Measurements from ENCODE around the gene NEIL1. TPM values are rescaled to one million over a fixed set of nuclear protein-coding genes. Genes with fewer than 3 reads are reported as not detected.

Gene NEIL1
- total and polyA plus RNA-seq, 2 donors (not counting 3 experiments of a cell fraction or from before 2014, with no cell fraction given) = 29.5 TPM

DNA sequence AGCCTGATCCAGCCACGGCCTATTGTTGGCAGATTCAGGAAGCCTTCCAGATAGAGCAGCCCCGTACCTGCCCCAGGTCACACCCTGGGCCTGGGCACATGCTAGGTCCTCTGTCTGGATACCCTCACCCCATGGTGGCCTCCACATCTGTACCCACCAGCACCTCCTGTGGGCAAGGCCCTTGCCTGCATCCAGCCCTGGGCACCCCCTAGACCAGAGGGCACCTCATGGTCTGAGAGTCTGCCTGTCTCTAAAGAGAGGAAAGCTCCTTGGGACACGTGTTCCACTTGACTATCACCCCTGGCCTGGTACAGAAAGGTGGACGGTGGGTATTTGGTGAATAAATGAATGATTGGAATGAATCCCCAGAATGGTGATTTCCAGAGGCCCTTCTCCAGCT, 19.8 kb upstream of the NEIL1 start:
- intact Hi-C loops (cut with micrococcal nuclease) = no loop called here
- CTCF ChIA-PET = no interaction called here
- BruUV-seq (replicated peaks) = no TSS peak

More for the DNA sequence above, 19.8 kb upstream of the NEIL1 start:
- TF ChIP-seq GATA2 (IDR thresholded peaks at IDR 0.05; ENCODE audit: insufficient read depth, insufficient read length, low read depth, low read length) (no peak), MYC (IDR thresholded peaks at IDR 0.05; ENCODE audit: low read depth, low read length) (no peak), POLR2A (IDR thresholded peaks at IDR 0.05; ENCODE audit: low read depth, low read length) (no peak), POLR2AphosphoS5 (IDR thresholded peaks at IDR 0.05; ENCODE audit: insufficient read depth, low read depth, low read length) (no peak), EZH2 (IDR thresholded peaks at IDR 0.05; ENCODE audit: borderline replicate concordance, low read depth, low read length, severe bottlenecking) (no peak), FOS (IDR thresholded peaks at IDR 0.05; ENCODE audit: borderline replicate concordance, insufficient read depth, low read length) (no peak)
- TF ChIP-seq, protein P1, sequence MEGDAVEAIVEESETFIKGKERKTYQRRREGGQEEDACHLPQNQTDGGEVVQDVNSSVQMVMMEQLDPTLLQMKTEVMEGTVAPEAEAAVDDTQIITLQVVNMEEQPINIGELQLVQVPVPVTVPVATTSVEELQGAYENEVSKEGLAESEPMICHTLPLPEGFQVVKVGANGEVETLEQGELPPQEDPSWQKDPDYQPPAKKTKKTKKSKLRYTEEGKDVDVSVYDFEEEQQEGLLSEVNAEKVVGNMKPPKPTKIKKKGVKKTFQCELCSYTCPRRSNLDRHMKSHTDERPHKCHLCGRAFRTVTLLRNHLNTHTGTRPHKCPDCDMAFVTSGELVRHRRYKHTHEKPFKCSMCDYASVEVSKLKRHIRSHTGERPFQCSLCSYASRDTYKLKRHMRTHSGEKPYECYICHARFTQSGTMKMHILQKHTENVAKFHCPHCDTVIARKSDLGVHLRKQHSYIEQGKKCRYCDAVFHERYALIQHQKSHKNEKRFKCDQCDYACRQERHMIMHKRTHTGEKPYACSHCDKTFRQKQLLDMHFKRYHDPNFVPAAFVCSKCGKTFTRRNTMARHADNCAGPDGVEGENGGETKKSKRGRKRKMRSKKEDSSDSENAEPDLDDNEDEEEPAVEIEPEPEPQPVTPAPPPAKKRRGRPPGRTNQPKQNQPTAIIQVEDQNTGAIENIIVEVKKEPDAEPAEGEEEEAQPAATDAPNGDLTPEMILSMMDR (IDR thresholded peaks at IDR 0.05; ENCODE audit: extremely low read depth in 1 of 2, insufficient read depth in 1 of 2, low read depth in 1 of 2, low read length in 2 of 2) = no peak
- TF ChIP-seq, protein P2, sequence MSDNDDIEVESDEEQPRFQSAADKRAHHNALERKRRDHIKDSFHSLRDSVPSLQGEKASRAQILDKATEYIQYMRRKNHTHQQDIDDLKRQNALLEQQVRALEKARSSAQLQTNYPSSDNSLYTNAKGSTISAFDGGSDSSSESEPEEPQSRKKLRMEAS (IDR thresholded peaks at IDR 0.05; ENCODE audit: insufficient read depth, insufficient read length) = no peak
- H3K9ac ChIP-seq (replicated peaks; ENCODE audit: extremely low read depth, insufficient read depth, low read length) = no peak overlapping the region
- H3K79me2 ChIP-seq (ENCODE audit: control insufficient read depth, insufficient read depth, low read length) = no peaks in the 10 kb centered on the region
- H3K4me3 ChIP-seq (replicated peaks in 1 of 3; ENCODE audit: insufficient read depth in 1 of 3, low read depth in 1 of 3, low read length in 3 of 3) = no peak overlapping the region
- H3K4me2 ChIP-seq (ENCODE audit: insufficient read depth, low read length) = no peak overlapping the region
- POLR2A ChIA-PET = no interaction called here
- no peak for DNase-seq (ENCODE audit: low read depth, low spot score)
- no peaks in the 10 kb centered on the region for H3K27me3 ChIP-seq (ENCODE audit: control insufficient read depth in 2 of 2, insufficient read depth in 2 of 2, low read length in 2 of 2)
- dilution Hi-C loops (cut with MboI; ENCODE audit: extremely low pct_ligation_motif_present, low sequenced_read_pairs) = no loop called here
- no peaks in the 10 kb centered on the region for H3K9me3 ChIP-seq (replicated peaks; ENCODE audit: control insufficient read depth, insufficient read depth, low read length)
- FAIRE-seq = no peak
- H4K20me1 ChIP-seq (replicated peaks; ENCODE audit: control insufficient read depth, extremely low read depth, insufficient read depth, low read length) = no peaks in the 10 kb centered on the region
- H2AFZ ChIP-seq (ENCODE audit: low read depth, low read length) = no peak overlapping the region
- no peaks in the 10 kb centered on the region for H3K9me1 ChIP-seq (replicated peaks; ENCODE audit: control insufficient read depth, extremely low read depth, insufficient read depth, low read length)
- H3K27ac ChIP-seq (ENCODE audit: insufficient read depth, low read depth, low read length) = no peak overlapping the region
- no peaks in the 10 kb centered on the region for H3K4me1 ChIP-seq (ENCODE audit: control insufficient read depth, extremely low read depth, insufficient read depth, low read length)
- H3K36me3 ChIP-seq (ENCODE audit: control insufficient read depth in 2 of 2, extremely low read depth in 1 of 2, insufficient read depth in 2 of 2, low read length in 2 of 2) = no peaks in the 10 kb centered on the region

All from endothelial cell of umbilical vein (primary cell).